ENCODE data around the gene PAH.

PAH gene

DNA sequence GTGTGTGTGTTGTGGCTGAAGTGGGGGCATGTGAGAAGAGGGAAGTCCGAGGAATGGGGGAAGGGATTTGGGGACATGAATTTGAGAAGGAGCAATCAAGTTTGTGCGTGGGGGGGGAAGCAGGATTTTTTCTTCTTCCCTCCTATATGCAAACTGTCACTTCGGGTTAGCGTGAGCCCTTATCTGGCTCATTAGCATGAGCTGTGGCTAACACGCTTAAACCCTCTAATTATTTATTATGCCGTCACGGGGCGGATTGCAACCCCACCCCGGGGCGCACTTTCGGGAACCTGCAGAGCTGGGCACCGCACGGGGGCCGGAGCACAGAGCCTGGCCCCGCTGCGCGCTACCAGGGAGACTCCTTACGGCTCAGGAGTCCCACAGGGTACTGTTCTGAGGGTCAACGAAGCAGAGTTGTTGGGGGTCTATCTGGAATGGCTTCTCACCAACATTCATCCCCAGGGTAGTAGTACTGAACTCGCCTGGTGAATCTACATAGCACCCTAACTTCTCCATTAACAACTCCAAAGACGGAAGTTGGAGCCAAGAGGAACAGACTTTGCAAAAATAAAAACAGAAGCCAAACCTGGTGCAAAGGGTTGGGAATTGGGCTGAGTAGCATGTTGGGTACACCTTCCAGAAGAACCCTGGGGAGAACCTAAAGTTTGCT is 34.0 kb upstream of the PAH start:
- DNase-seq (ENCODE audit: low read depth in 3 of 3): no peak

DNA sequence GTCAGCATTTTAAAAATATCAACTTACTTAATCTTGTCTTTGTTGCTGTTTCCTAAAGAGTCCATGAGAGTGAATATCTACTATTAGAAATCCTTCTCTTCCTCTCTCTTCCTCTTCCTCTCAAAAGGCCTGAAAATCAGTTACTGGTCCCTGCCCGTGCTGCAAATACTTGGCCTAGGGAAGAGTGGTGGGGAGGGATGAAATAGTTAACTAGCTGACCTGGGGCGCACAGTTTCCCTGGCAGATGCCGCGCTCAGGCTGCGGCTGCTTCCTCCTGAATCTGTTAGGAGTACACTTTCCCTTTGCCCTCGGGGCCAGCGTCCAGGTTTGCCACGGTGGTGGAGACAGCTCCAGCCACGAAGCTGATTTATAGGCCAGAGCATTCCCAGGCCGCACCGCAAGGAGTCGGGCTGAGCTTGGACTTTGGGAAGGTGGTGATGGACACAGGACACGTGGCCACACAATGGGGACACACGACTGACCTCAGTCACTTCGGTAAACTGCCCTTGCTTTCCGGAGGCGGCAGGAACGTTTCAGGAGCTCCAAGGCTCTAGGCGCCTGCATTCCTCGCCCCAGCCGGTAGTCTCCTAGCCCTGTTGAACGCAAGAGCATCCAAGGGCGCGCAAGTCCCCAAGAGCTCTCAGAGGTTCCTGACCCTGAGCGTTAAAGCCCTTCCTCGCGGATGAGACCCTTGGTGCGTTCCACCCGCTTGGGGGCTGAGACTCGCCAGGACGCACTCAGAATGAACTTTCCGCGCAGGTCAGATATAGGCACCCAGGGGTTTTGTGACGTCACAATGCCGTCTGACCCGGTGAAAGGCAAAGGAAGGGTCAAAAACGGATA is 33.3 kb upstream of the PAH start:
- DNase-seq (ENCODE audit: low read depth in 3 of 3): no peak

DNA sequence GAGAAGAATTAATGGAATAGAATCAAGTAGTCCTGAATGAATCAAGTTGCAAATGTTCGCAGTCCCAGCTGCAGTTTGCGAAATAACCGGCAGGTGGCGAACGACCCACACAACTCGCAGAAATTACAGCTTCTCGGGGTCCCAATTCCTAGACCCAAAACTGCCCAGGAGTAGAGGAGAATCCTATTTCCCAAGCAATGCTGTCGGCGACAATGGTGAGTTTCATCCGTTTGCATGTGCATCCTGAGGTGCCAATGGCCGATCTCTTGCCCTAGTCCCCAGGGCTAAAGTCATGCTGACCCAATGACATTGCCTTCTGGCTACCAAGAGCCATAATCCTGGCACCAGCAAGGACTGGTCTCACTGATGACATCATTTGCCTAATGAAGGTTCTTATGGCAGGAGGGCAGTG is 31.9 kb upstream of the PAH start:
- DNase-seq (ENCODE audit: low read depth in 3 of 3): peak in 2 of 3 donors; percentile 18 to 36

DNA sequence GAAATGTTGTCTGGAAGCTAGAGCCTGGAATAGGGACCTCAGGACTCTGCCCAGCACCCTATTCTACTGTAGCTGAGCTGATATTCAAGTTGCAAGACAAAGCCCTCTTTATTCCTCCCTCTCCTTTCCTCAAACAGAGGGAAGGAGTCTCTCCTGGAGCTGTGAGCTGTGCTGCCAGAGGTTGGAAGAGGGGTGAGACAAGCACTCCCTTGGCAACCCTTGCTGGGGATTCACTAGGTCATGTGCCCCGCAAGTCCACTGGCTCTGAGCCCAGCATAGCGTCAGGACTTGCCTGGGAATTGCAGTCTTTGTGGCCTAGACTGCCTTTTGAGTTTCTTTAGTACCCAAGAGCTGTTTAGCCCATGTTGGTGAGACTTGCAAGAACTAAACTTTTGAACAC is 29.0 kb upstream of the PAH start:
- DNase-seq (ENCODE audit: low read depth in 3 of 3): no peak

DNA sequence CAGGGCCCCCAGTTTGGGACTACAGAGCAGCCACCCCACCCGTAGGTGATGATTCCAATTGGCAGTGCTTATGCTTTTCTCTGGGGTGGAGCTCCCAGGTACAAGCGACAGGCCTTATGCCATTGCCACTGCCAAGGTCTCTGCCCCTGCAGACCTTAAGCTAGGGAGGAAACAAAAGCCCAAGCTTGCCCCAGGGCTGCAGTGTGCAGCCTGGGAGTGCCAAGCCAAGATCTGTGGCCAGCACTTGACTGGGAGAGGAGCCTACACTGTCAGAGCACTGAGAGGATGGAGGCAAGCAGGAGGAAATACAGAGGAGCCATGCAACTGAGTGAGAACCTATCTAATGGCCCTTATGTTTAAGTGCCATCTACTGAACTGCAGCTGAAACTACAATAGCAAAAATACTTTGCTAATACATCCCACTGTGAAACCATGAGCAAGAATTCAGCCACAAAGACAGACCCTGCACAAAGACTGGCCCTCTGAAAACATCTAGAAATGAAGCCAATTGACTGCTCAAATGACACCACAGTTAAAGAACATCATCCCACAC is 22.7 kb upstream of the PAH start:
- no peak for DNase-seq (ENCODE audit: low read depth in 3 of 3)

DNA sequence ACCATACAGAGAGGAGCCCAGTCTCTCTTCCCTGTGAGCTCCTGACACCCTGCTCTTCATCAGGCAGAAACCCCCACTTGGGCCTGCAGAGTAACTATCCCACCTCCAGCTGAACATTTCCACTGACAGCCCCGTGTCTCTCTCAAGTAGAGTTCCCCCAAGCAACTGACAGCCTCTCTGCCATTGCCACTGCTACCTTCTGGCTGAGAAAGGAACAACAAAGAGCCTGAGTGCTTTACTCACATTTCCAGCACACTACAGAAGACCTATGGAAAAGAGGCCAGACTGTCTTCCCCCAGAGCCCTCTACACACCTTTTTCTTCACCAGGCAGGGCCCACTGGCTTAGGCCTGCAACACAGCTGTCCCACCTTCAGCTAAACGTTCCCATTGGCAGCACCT is 22.0 kb upstream of the PAH start:
- DNase-seq (ENCODE audit: low read depth in 3 of 3): no peak

DNA sequence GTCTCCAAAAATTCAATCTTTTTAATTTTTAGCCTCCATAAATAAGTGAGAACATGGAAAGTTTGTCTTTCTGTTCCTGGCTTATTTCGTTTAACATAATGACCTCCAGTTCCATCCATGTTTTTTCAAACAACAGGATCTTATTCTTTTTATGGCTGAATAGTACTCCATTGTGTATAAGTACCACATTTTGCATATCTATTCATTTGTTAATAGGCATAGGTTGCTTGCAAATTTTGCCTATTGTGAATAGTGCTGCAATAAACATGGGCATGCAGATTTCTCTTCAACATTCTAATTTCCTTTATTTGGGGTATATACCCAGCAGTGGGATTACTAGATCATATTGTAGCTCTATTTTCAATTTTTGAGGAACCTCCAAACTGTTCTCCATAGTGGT is 16.1 kb upstream of the PAH start:
- no peak for DNase-seq (ENCODE audit: low read depth in 3 of 3)

DNA sequence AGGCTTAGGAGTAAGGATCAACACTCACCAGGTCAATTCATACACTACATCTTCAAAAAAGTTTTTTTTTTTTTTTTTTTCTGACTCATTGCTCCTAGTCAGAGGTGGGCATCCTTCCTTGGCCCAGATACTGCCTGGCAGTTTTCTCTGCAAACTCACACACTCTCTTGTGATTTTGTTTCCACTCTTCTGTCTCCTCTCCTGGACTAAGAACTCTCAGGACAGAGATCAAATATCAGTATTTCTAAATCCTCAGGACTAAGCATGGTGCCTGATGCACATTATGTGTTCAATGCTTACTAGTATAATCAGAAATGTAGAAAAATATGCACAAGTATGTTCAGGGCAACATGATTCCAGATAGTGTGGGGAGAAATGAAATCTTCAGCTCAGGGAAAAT is 10.2 kb upstream of the PAH start:
- no peak for DNase-seq (ENCODE audit: low read depth in 3 of 3)

DNA sequence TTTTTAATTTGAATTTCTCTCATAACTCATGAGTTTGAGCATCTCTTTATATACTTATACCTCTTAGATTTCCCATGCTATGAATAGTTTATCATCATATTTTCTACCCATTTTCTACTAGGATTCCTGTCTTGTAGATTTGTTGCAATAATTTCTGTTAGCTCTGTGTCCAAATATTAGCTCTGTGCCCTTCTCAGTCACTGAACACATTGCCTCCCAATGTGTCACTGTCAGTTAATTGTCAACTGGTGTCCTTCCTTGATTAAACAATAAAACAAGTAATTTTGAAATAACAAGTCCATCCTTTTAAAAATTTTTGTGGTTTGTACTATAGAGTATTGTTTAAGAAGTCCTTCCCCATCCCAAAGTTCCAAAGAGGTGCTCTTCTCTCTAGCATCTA is 4.2 kb upstream of the PAH start:
- no peak for DNase-seq (ENCODE audit: low read depth in 3 of 3)

DNA sequence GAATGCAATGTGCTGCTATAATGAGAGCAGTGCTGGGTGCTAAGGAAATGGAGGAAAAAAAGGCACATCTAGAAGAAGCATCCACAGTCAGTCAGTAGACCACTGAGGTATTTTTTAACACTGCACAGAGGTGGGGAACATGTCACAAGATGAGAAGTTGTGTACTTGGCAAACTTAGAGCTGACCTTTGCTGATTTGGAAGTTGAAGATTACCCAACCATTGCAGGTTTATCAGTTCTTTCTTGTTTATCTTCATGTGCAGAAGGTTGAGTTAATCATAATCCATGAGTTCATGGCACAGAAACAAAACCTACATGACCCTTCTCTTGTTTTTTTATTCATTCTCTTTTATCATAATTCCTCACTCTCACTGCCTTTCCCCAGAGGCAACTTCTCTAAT is 3.2 kb upstream of the PAH start:
- no peak for DNase-seq (ENCODE audit: low read depth in 3 of 3)

DNA sequence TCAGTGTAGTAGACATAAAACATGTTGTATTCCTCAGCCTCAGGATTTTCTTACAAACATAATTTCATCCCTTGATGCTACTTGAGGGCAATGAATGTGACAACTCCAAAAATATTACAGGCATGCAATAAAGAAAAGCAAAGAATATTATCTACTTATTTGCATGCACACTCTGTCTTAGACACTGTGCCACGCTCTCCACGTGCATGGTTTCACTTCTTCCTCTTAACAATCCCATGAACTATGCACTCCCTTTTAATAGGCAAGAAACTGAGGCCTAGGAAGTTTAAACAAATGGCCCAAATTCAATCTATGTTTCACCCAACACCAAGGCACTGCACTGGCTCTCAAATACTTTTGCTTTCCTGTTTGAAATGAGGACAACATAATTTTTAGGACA is 1.8 kb upstream of the PAH start:
- DNase-seq (ENCODE audit: low read depth in 3 of 3): no peak

DNA sequence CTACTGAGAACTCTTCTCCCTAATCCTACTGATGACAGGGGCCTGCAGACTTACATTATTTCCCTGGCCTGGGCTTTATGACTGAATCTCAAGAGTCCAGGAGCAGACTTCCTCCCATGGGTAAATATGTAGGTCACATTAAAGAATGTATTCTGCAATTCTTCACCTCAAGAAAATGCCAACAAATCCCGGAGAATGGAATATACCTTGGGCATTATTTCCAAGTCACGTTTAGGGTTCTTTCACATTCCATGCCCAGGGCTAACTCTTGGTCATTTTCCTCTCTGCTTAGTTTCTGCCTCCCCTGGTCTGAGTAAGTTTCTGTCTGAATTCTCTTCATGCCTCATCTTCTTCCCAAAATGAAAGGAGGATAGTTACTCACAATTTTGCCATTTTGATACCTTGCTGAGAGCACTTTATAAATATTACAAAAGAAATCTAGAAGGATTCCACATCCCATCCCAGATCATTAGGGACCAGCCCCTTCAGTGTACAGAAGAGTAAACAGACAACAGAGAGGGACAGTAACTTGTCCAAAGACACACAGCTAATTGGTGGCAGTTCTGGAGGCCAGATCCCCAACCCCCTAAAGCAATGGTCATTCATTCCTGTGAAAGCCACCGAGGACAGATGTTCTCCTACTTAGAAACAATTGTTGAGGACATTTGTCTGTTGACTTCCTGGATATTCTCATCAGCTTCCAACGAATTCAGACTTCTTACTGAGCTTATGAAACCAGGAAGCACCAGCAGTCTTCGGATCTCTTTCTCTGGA is 605 bp downstream of the PAH start:
- DNase-seq (ENCODE audit: low read depth in 3 of 3): no peak

DNA sequence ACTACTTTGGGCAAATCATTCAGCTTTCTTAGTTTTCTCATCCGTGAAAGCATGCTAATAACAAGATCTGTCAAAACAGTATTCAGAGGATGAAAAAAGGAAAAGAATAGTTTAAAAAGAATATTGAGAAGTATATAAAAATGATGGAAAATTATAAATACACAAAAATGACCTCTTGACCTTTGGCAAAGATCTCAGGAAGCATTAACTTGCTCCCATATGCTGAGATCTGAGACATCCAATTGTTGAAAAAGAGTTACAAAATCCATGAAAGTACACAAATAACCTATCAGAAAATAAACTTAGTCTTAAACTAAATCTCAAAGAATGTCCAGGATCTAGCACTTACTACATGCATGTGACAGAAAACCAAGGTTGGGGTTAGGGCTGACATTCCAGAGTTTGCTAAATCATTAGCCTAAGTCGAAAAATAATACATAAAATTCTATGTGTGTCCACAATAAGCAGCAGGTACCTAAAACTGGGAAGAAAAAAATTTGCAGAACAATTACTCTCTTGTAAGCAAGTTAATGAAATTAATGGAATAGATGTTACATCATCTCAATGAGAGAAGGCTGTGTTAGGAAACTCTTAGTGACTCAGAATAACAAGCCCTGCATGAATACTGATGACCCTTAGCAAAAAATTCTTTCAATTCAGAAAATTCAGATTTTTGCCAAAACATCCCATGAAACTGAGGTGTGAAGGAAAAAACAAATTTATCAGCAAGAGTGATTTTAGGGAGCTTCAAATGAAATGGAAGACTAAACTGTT is 3.4 kb downstream of the PAH start:
- no peak for DNase-seq (ENCODE audit: low read depth in 3 of 3)

DNA sequence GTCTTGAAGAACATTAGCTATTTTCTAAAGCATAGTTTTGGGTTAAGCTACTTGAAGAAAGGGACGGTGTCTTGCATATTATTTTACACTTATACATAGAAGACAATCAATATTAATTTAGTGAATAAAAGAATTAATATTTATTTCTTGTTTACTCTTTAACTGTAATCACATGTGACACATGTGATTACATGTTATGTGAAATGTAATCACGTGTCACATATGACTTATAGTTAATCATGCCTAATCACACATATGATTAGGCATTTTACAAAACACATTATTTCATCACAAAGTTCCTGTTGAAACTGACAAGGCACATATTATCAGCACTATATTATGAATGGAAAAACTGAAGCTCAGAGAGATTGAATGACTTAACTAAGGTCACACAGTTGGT is 4.8 kb downstream of the PAH start:
- DNase-seq (ENCODE audit: low read depth in 3 of 3): no peak

DNA sequence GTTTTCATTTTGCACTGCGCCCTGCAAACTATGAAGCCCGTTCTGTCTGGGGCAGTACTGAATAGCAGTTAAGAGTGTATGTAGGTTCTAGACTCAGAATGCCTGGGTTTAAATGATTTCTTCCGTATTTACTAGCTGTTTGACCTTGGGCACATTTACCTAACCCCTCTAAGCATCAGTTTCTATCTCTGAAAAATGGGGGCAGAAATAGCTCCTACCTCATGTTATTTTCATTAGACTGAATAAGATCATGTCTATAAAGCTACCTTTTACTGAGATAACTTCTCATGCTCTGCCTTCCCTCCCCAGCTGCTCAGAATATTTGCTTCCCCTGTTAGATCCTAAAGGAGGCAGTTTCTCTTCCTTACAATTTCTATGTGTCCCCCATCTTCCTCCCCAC is 5.7 kb downstream of the PAH start:
- DNase-seq (ENCODE audit: low read depth in 3 of 3): no peak

DNA sequence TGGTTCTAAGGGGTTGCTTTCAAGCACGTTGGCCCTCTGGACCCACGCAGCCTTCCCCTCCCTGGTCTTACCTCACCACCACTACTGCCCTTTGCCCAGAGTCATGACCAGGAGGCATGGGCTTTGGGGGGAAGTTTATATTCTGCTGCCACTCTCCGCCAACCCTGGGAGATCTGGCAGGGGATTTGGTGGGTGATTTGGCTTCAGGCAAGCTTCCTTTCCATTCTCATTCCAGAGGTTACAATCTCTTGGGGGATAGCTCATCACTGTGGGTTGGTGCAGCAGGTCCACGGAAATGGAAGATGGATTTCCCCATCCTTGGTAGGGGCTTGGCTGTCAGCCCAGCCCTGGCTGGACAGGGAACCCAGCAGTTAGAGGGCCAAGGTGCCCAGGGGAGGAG is 6.3 kb downstream of the PAH start:
- no peak for DNase-seq (ENCODE audit: low read depth in 3 of 3)

DNA sequence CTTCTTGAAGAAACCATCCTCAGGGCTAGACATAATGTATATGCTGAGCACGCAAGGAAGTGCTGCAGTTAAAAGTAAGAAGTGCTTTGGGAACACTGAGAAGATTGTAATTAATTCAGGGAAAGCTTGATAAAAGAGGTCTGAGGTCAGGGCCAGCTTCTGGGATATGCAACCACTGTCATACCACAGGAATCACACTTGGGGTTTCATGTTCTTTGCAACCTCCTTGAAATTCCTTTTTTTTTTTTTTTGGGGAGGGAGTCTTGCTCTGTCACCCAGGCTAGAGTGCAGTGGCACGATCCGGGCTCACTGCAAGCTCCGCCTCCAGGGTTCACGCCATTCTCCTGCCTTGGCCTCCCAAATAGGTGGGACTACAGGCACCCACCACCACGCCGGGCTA is 6.9 kb downstream of the PAH start:
- DNase-seq (ENCODE audit: low read depth in 3 of 3): no peak

DNA sequence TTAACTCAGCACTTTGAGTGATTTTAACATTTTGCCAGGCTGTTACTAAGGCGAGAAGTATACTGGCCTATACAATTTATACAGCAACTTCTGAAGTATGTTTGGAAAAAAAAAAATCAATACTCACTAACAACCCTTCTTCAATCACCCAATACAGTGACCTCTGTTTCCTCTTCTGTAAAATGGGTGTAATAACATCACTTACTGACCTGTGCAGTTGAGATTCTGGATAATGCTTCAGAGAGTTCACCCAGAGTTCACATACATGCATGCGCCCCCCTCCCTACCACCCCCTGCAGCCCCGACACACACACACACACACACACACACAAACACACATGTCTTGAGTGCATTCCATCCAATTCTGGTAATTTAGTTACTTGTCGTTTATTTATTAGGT is 9.1 kb downstream of the PAH start:
- DNase-seq (ENCODE audit: low read depth in 3 of 3): no peak

DNA sequence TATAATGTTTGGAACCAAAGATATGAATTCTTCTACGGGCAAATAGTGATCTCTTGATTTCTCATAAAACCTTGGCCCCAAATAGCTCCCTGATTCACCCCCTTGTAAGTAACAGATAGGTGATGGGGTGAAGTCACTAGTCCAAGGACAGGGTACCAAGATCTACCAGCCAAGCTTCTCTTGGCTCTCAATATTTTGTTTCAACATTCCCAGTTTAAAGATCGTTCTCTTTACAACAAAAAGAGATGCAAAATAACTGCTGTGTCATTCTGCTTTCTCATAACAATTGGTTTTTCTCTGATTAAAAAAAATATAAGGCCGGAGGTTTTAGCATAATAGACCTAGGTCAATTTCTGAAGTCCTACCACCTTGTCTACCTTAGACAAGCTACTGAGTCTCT is 11.8 kb downstream of the PAH start:
- DNase-seq (ENCODE audit: low read depth in 3 of 3): no peak

DNA sequence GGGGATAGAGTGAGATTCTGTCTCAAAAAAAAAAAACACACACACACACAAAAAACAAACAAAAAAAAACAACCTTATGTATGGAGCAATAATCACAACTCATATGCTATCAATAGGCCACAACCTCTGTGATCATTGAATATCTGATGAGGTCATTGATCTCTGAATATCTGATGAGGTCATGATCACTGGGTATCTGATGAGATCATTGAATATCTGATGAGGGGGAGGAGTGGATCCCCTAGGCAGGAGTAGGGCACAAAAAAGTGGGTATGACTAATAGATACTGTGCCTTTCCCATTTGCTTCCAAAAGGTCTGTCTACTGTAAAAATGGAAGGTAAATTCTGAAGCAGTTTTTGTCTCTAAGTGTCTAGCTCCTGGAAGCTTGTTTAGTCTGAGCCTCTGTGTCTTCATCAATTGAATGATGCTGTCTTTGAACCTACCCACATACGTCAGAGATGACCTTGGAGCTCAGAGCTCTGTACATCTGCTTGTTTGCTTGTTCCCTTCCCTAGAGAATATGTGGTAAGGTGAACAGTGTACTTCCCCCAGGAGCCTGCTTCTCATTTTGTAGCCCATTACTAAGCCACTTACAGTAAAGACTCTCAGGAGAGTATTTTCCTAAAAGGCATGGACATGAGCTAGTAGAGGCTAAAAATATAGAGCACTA is 13.6 kb downstream of the PAH start:
- DNase-seq (ENCODE audit: low read depth in 3 of 3): no peak

DNA sequence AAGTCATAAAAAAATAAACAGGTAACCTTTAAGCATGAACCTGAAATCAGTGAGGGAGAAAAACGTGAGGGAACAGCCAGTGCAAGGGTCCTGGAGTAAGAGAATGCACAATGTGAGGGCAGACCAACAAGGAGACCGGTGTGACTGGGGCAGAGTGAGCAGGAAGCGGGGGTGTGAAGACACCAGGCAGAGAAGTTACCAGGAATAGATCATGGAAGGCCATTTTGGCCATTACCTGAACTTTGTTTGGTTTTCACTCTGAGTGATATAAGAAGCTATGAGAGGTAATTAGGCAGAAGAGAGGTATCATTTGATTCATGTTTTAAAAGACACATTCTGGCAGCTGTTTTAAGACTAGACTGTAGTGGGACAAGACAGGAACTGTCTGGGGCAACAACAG is 15.0 kb downstream of the PAH start:
- no peak for DNase-seq (ENCODE audit: low read depth in 3 of 3)

Measured in stimulated activated CD4-positive, alpha-beta T cell treated with anti-CD3 and anti-CD28 coated beads, TNF-alpha, amount 100 ng/mL, for 48 hours (primary cell).